Stimulated activated CD4-positive, alpha-beta T cell treated with anti-CD3 and anti-CD28 coated beads, TNF-alpha, amount 100 ng/mL, for 4 hours (primary cell): ENCODE results near the gene EEF1AKMT4.
A peak's percentile ranks its signal among the peaks of the same experiment; 100 is the strongest.

Experiments
- DNase-seq, 3 experiments: peaks; one replicate each; pipeline ENCODE4 v3.0.0-alpha.2; 2020; ENCODE audit warnings: low read depth in 3 of 3

The EEF1AKMT4 gene

DNA sequence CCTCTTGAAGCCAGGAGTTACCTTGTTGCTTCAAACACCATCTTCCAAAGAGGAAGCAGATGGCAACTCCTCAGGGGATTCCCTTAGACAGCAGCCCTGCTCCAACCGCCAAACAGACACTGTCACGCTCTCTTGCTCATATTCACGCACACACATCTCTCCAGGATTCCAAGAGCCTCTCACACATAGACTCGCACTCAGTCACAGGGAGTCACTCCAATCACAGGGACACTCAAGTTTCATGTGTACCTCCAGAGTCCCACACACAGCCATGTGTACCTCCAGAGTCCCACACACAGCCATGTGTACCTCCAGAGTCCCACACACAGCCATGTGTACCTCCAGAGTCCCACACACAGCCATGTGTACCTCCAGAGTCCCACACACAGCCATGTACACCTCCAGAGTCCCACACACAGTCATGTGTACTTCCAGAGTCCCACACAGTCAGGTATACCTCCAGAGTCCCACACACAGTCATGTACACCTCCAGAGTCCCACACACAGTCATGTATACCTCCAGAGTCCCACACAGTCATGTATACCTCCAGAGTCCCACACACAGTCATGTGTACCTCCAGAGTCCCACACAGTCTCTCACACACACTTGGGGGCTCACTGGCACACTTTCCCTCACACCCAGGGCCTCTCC is 14.0 kb upstream of the EEF1AKMT4 start:
- no peak for DNase-seq

- no peak for DNase-seq
Observed at GRCh38 chr3:184236033-184236410, 13.4 kb upstream of the EEF1AKMT4 start.

DNA sequence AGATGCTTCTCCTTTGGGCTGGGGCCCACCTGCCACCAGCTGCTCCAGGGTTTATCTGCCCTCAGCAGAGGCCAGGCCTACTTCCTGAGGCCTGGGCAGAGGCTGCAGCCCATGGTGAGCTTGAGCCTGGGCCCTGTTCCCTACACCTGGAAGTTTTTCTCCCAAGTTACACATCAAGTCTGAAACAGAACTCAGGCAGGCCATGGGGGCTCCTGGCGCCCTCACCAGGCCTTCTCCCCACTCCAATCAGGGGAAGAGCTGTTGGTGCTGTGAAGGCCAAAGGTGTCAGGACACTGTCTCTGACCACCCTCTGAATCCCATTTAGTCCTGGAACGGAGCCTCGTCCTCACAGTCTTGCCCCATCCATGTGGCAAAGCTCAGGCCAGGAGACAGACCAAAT is 12.8 kb upstream of the EEF1AKMT4 start:
- no peak for DNase-seq

DNA sequence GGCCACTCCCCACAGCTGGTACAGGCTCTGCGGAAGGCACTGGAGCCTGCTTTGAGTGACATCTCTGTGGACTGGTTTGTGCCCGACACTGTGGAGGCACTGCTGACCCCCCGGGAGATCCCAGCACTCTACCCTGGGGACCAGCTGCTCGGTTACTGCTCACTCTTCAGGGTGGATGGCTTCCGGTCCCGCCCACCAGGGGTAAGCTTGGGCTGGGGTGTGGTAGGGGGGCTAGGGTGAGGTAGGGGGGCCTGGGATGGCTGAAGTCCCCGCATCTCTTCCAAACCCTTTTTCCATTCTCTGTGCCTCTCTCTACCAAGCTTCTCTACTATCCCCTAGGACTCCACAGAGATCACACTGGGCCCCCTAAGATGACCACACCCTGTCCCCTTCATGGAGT is 12.3 kb upstream of the EEF1AKMT4 start:
- no peak for DNase-seq

DNA sequence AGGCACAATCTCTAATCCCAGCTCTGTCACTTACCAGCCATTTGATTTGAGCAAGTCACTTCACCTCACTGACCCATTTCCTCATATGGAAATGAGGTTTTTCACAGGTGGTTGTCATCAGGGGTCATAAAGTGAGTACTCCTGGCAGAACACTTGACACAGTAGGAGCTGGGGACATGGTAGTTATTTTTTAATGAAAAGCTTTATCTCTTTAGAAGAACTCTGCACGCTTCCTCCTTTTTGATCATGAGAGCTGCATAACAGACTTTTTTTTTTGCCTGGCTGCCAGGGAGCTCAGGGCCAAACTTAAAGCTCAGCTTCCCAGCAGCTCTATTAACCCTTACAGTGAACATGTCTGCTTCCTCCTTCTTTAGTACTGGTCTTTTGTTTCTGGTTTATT is 11.7 kb upstream of the EEF1AKMT4 start:
- no peak for DNase-seq

- no peak for DNase-seq
Observed at GRCh38 chr3:184238246-184238818, 11.1 kb upstream of the EEF1AKMT4 start.

- no peak for DNase-seq
Observed at GRCh38 chr3:184239221-184239620, 10.3 kb upstream of the EEF1AKMT4 start.

- no peak for DNase-seq
Observed at GRCh38 chr3:184239708-184240107, 9.8 kb upstream of the EEF1AKMT4 start.

DNA sequence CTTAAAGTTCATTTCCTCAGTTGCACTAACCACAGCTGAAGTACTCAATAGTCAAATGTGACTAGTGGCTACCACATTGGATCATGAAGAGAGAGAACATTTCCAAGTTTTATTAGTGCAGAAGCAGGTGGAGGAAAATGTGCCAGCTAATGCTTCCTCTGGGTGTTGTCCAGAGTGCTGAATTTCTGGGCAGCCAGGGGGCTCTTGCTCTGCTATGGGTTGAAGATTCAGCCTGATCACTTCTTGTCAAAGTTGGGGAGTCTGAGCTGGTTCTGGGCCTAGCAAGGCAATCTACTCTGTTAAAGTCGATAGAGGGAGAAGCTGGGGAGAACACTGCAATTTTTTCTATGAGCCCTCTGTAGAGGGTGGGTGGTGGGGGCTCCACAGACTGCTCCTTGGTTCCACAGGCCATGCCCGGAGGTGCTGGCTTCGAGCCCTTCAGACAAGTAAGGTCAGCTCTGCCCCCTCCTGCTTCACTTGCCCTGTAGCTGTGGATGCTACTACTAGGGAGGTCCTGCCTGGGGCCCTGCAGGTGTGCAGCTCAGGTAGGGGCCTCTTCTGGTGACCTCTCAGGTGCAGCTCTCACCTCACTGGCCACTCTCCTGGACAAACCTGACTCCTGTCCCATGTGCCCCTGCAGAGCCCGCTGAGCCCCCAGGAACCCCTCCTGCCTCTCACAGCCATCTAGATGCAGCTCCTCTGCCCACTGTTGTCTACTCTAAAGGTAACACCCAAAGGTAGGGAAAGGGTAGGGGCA is 8.9 kb upstream of the EEF1AKMT4 start:
- no peak for DNase-seq

GRCh38 chr3:184241141-184241446 is 8.4 kb upstream of the EEF1AKMT4 start:
- DNase-seq: no peak

DNA sequence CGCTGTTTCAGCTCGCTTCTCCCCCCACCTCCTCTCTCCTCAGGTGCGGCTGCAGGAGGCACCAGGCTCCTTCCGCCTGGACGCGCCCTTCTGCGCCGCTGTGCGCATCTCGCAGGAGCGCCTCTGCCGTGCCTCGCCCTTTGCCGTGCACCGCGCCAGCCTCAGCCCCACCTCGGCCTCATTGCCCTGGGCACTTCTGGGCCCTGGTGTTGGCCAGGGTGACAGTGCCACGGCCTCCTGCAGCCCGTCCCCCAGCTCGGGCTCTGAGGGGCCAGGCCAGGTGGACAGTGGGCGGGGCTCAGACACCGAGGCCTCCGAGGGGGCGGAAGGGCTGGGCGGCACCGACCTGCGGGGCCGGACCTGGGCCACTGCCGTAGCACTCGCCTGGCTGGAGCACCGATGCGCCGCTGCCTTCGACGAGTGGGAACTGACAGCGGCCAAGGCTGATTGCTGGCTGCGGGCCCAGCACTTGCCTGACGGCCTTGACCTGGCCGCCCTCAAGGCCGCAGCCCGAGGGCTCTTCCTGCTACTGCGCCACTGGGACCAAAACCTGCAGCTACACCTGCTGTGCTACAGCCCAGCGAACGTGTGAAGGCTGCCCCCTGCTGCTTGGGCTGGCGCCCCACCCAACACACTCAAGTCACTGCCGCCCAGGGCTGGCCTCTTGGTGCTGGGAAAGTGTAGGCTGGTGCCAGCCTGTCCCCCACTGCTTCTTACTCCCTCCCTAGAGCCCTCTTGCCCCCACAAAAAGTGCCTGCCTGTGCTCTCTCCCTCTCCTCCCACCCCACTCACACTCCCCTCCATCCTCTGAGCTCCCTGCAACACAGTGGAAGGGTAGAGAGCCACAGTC is 7.8 kb upstream of the EEF1AKMT4 start:
- DNase-seq: no peak

GRCh38 chr3:184242297-184242685 is 7.2 kb upstream of the EEF1AKMT4 start:
- DNase-seq: no peak

GRCh38 chr3:184248454-184249411 is 739 bp upstream of the EEF1AKMT4 start, which contains the start of gene ALG3:
Gene ALG3 (minus strand): TSS chr3:184248962. CDS start chr3:184248940, 22 bp downstream.
- DNase-seq: peak; percentile 75 to 80 (median 76)

DNA sequence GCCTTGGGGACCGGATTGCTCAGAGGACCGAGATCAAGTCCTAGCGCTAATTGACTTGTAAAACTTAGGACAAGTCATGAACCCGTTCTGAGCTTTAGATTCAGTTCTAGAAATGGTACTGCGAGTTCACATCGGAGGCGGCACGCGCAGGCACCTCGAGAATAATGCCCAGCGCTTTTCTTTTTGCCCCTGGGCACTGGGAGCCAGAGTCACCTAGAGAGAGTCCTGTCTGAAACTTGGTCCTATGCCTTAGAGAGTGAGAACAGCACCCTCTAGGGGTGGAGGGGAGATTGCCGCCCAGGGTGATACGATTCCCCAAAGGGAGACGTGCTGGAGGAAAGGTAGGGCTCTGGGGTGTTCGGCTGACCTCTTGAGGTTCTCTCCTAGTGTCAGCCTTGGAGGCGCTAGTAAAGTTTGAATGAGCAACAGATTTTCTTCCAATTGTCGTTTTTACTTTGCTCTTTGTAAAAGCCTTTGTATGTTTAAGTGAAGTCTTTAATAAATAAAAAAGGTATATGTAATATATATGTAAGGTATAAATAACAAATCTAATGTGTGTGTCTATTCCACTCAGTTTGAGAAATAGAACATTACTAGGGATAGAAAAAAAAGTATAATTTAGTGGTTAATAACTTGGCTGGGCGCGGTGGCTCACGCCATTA is 826 bp downstream of the EEF1AKMT4 start:
- DNase-seq: peak; percentile 79 to 81 (median 80)

- DNase-seq: no peak
Observed at GRCh38 chr3:184255291-184256039, 6.0 kb downstream of the EEF1AKMT4 start.

DNA sequence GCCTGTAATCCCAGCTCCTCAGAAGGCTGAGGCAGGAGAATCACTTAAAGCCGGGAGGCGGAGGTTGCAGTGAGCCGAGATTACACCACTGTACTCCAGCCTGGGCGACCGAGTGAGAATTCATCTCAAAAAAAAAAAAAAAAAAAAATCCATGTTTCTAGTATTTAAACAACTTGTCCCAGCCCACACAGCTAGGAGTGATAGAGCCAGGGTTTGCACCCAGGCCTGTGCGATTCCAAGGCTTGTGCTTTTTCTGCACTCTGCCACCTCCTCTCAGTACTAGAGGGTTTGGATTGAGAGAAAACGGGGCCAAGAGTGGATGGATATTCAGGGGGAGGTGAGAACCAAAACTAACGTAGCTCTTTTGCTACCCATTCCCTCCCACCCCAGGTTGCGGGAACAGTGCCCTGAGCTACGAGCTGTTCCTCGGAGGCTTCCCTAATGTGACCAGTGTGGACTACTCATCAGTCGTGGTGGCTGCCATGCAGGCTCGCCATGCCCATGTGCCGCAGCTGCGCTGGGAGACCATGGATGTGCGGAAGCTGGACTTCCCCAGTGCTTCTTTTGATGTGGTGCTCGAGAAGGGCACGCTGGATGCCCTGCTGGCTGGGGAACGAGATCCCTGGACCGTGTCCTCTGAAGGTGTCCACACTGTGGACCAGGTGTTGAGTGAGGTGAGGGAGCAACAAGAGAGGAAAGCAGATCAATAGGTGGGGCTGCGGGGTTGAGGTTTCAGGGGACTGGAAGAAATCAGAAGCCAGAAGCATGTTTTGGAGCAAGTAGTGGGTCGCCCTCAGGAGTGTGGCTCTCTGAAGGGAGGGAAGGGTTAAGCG is 7.8 kb downstream of the EEF1AKMT4 start:
- DNase-seq: no peak

DNA sequence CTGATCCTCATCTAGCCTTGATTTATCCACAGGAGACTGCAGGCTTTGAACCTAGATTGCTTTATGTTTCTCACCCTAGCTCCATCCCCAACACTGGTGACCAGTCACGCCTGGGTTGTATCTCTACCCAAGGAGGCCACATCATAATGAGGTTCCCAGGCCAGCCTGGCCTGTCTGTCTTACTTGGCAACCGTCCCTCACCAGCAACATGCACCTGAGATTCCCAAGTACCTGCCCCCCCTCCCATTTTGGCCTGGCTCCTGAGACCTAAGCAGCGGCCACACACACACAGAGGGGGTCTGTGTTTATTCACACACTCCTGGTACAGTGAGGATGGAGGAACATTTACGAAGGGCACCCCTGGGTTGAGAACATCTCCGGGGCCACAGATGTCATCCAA is 9.5 kb downstream of the EEF1AKMT4 start:
- DNase-seq: no peak

DNA sequence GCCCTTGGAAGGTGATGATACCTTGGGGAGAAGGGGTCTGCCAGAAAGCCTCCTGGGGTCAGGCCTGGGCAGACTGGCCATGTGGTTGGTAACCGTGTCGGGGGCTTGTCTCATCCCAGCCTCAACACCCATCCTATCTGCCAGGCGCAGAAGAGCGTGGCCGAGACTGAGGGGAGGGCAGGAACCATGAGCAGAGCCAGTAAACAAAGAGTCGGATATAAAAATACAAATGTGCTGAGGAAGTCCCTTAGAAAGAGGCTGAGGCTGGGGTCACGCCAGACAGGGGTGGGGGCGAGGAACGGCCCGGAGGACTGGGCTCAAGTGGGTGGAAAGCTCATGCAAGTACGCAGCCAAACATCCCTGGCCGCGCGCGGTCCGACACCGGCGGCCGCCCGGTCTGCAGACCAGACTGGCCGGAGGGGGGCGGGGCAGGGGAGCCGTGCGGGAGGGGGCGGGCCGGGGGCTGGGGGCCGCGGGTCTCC is 10.0 kb downstream of the EEF1AKMT4 start:
- DNase-seq: no peak
